Activated CD8-positive, alpha-beta memory T cell treated with anti-CD3 and anti-CD28 coated beads for 1 hour (primary cell): ENCODE data around the gene ZNF24.

ENCODE experiments used
- DNase-seq, 2 donors: peaks; one replicate each; pipeline ENCODE4 v3.0.0-alpha.2; 2020; ENCODE audit warnings: low read depth in 1 of 2; ENCODE audit errors: extremely low read depth in 1 of 2

The ZNF24 gene

DNA sequence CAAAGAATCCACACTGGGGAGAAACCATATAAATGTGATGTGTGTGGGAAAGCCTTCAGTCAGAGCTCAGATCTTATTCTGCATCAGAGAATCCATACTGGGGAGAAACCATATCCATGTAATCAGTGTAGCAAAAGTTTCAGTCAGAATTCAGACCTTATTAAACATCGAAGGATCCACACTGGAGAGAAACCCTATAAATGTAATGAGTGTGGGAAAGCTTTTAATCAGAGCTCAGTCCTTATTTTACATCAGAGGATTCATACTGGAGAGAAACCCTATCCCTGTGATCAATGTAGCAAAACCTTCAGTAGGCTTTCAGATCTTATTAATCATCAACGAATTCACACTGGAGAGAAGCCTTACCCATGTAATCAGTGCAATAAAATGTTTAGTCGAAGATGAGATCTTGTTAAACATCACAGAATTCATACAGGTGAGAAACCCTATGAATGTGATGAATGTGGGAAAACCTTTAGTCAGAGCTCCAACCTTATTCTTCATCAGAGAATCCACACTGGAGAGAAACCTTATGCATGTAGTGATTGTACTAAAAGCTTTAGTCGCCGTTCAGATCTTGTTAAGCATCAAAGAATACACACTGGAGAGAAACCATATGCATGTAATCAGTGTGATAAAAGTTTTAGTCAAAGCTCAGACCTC is 37.5 kb downstream of the ZNF24 start:
- DNase-seq, result no peak

GRCh38 chr18:35303610-35304009 is 40.6 kb downstream of the ZNF24 start:
- no peak for DNase-seq

DNA sequence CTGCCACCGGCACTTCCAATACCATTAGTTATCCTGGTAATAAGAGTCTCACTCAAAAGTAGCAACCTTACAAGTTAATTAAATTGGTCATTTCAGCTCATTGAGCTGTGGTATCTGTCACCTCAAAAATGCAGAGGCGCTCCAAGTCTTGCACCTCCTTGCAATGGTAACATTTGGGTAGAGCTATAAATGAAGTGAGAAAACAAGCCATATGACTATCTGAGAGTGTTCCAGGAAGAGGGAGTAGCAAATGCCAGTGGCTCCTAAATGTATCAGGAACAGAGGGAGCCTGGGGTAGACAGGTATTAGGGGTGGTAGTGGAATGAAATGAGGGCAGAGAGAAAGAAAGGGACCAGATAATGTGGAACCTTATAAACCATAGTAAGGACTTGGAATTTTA is 48.2 kb downstream of the ZNF24 start:
- DNase-seq, result no peak

DNA sequence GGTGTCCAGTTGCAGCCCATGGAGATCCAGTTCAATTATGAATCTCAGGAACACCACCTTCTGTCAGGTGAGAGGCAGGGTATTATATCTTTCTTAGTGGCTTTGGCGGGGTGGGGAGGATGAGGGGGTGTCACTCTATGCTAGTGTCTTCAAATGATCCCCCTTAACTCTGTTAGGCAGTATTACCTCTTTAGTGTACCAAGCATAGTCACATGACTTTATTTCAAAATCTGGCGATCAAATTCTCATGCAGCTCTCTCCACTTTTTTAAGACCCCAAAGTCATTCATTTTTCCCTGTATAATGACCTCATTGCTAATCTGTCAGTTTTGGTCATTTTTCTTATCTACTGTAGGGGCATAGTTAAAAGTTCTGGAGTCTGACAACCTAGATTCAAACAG is 53.1 kb downstream of the ZNF24 start:
- no peak for DNase-seq

GRCh38 chr18:35290094-35290735 is 54.0 kb downstream of the ZNF24 start, which contains the start of gene ZSCAN30:
ZSCAN30 (minus strand) TSS chr18:35290229; CDS start chr18:35264352, 25,877 bp downstream.
- DNase-seq, result peak; percentile 88 to 94

DNA sequence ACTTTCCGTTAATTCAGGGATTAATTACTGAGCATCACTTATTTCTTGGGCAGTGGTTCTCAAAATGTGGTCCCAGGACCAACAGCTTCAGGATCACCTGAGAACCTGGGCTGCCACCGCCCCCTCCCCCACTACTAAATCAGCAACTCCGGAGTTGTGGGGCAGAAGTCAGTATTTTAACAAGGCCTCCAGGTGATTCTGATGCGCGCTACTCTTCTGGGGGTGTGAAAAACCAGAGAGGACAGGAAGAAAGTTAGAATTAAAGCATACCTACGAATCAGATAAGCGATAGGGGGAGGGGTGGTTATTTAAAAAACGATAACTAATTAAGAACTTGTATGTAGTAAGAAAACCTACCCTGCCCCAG is 54.5 kb downstream of the ZNF24 start:
- DNase-seq, result peak in 1 of 2 donors; percentile 6

GRCh38 chr18:35289293-35289692 is 54.9 kb downstream of the ZNF24 start:
- no peak for DNase-seq

DNA sequence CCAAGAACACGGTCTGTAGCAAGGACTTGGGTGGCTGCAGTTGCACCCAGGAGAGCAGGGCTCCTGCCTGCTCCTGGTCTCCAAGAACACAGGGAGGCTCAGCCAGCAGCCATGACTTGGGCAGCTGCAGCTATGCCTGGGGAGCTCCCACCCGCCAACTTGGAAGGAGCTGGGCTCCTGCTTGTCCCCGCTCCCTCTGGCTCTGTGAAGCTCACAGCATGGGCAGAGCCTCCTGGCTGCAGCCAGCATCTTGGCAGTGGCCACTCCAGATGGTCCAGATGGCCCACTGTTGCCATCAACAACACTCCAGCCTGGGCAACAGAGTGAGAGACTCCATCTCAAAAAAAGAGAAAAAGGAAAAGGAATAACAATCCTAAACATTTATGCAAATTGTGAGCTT is 59.4 kb downstream of the ZNF24 start:
- DNase-seq, result no peak

- DNase-seq, result no peak
These were observed 60.1 kb downstream of the ZNF24 start for GRCh38 chr18:35283923-35284794.

DNA sequence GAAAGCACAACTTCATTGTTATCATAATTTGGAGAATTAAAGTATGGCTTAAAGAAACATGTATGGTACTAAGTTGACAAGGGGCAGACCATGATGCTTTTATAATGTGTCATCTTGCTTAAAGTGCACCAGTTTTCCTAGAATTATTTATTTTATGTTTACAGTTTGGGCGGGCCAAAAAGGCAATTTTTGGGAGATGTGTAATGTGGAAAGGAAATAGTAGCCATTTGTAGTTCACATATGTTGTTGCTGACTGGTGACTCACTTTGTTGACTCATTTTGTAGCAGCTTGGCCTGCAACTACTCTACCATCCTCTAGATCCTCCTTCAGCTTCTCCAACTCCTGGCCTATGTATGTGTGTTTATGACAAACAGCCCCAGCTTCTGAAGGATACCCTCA is 61.9 kb downstream of the ZNF24 start:
- DNase-seq, result no peak
